HG02973 (cell line): ENCODE results near the gene SARS2.
"Not testable (repeated sequence)": the region's sequence is repeated elsewhere in the genome, so short reads cannot be mapped to it uniquely, and the experiment has no call there.

Experiments
- ATAC-seq: cut with Tn5 transposase; IDR thresholded peaks from one replicate; pipeline ENCODE4 v1.9.1; 2021; ENCODE audit warnings: moderate library complexity; ENCODE audit not compliant: unreplicated experiment

SARS2 gene

GRCh38 chr19:38898788-38899446 is 31.6 kb downstream of the SARS2 start:
- no peak for ATAC-seq

GRCh38 chr19:38894968-38895367 is 35.6 kb downstream of the SARS2 start:
- no peak for ATAC-seq

- no peak for ATAC-seq
These were observed 37.2 kb downstream of the SARS2 start for GRCh38 chr19:38893341-38893771.

- no peak for ATAC-seq
These were observed 37.7 kb downstream of the SARS2 start for GRCh38 chr19:38892841-38893240.

GRCh38 chr19:38891771-38892170 is 38.8 kb downstream of the SARS2 start:
- ATAC-seq: no peak

- no peak for ATAC-seq
These were observed 39.9 kb downstream of the SARS2 start for GRCh38 chr19:38890686-38891085.

- no peak for ATAC-seq
These were observed 40.8 kb downstream of the SARS2 start for GRCh38 chr19:38889803-38890202.

- no peak for ATAC-seq
These were observed 41.7 kb downstream of the SARS2 start for GRCh38 chr19:38888876-38889275.

GRCh38 chr19:38884691-38885090 is 45.9 kb downstream of the SARS2 start:
- ATAC-seq: not testable (repeated sequence)

GRCh38 chr19:38883286-38883685 is 47.3 kb downstream of the SARS2 start:
- no peak for ATAC-seq

GRCh38 chr19:38880882-38881609 is 49.5 kb downstream of the SARS2 start:
- ATAC-seq: no peak

- no peak for ATAC-seq
These were observed 50.3 kb downstream of the SARS2 start for GRCh38 chr19:38880076-38880881.

- no peak for ATAC-seq
These were observed 51.2 kb downstream of the SARS2 start for GRCh38 chr19:38879400-38879751.

- no peak for ATAC-seq
These were observed 51.8 kb downstream of the SARS2 start for GRCh38 chr19:38878575-38879399.

GRCh38 chr19:38877781-38878574 is 52.6 kb downstream of the SARS2 start, which contains the start of gene RINL:
RINL (minus strand) TSS chr19:38878275; CDS start chr19:38876742, 1,533 bp downstream.
- ATAC-seq: no peak

GRCh38 chr19:38875656-38876395 is 54.7 kb downstream of the SARS2 start:
- ATAC-seq: no peak

GRCh38 chr19:38873400-38873799 is 57.2 kb downstream of the SARS2 start:
- not testable (repeated sequence) for ATAC-seq

- ATAC-seq: no peak
These were observed 60.0 kb downstream of the SARS2 start for GRCh38 chr19:38870612-38871011.
